Measurements from ENCODE around the gene NGB.

Gene NGB

DNA sequence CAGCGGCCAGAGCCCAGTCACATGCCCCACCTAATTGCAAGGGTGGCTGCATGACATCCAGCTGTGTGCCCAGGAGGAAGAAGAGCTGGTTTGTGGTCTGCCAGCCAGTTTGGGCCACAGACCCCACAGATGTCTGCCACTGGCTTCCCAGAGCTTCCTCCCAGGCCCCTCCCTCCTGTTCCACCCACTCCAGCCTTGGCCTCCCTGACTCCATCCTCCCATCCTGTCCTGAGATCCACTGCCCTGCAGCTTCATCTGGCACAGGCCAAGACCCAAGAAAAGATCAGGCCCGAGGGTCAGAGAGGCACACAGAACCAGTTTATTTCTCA, 5.9 kb downstream of the NGB start:
- no peak overlapping the region for H2AFZ ChIP-seq (ENCODE audit: low read length)
- no peak overlapping the region for H3K9ac ChIP-seq (ENCODE audit: low read length)
- H3F3A ChIP-seq (ENCODE audit: insufficient read depth, low read length): no peaks in the 10 kb centered on the region
- no peak overlapping the region for H3K4me3 ChIP-seq (ENCODE audit: low read depth, low read length, poor library complexity, severe bottlenecking)
- H3K9me3 ChIP-seq (ENCODE audit: low read length): no peaks in the 10 kb centered on the region
- peaks cover 6% of the 10 kb centered on the region for H3K27me3 ChIP-seq (ENCODE audit: insufficient read depth, low read length)
- H3K36me3 ChIP-seq (ENCODE audit: insufficient read depth, low read length): no peaks in the 10 kb centered on the region; the same call in 1 of the 2 replicates
- TF ChIP-seq, protein P1, sequence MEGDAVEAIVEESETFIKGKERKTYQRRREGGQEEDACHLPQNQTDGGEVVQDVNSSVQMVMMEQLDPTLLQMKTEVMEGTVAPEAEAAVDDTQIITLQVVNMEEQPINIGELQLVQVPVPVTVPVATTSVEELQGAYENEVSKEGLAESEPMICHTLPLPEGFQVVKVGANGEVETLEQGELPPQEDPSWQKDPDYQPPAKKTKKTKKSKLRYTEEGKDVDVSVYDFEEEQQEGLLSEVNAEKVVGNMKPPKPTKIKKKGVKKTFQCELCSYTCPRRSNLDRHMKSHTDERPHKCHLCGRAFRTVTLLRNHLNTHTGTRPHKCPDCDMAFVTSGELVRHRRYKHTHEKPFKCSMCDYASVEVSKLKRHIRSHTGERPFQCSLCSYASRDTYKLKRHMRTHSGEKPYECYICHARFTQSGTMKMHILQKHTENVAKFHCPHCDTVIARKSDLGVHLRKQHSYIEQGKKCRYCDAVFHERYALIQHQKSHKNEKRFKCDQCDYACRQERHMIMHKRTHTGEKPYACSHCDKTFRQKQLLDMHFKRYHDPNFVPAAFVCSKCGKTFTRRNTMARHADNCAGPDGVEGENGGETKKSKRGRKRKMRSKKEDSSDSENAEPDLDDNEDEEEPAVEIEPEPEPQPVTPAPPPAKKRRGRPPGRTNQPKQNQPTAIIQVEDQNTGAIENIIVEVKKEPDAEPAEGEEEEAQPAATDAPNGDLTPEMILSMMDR (IDR thresholded peaks at IDR 0.05; ENCODE audit: low read length): no peak
- no peak for TF ChIP-seq EZH2 (IDR thresholded peaks at IDR 0.05; ENCODE audit: borderline replicate concordance, low read length)
- H4K20me1 ChIP-seq (ENCODE audit: insufficient read depth, low read length): no peaks in the 10 kb centered on the region
- no peaks in the 10 kb centered on the region for H3K4me1 ChIP-seq (ENCODE audit: insufficient read depth, low read length, severe bottlenecking)
- no peak overlapping the region for H3K27ac ChIP-seq (ENCODE audit: low read depth, low read length, poor library complexity, severe bottlenecking)
- no peaks in the 10 kb centered on the region for H3K9me2 ChIP-seq (ENCODE audit: low read depth, low read length)
- no peak overlapping the region for H3K4me2 ChIP-seq (ENCODE audit: low read length)
- no peaks in the 10 kb centered on the region for H3K79me2 ChIP-seq (ENCODE audit: insufficient read depth, low read length)

DNA sequence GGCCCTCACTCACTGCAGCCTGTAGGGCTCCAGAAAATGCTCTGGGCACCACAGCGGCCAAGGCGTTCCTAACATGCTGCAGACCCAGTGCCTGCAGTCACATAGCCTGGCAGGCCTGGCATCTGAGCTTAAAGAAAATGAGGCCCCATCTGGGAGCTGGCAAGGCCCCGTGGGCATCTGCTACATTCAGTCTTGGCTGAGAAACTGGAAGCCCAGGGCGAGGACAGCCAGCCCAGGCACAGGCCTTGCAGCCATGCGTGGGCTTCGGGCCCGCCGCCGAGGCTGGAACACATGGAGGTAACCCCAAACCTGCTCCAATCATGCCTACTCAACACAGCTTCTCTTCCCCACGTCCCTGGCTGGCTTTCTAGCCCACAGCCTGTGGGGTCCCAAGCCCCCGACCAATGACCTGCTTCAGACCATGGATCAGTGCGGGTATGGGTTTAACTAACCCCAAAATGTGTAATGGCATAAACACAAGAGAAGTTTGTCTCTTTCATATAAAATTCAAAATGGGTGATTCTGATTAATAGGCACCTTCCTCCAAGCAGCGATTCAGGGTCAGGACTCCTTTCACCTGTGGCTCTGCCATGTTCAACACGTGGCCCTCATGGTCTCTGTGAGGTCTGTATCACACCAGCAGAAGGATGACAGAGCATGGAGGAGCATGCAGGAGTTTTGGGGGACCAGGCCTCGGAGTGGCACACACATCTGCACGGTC, 6.4 kb downstream of the NGB start:
- Histone ChIP-seq H3K36me3 (ENCODE audit: insufficient read depth, low read length) (no peaks in the 10 kb centered on the region; the same call in 1 of the 2 replicates), H3K9me2 (ENCODE audit: low read depth, low read length) (no peaks in the 10 kb centered on the region), H4K20me1 (ENCODE audit: insufficient read depth, low read length) (no peaks in the 10 kb centered on the region), H3K9me3 (ENCODE audit: low read length) (no peaks in the 10 kb centered on the region), H3K4me3 (ENCODE audit: low read depth, low read length, poor library complexity, severe bottlenecking) (no peak overlapping the region), H3K4me2 (ENCODE audit: low read length) (no peak overlapping the region), H3K27ac (ENCODE audit: low read depth, low read length, poor library complexity, severe bottlenecking) (no peak overlapping the region), H3K9ac (ENCODE audit: low read length) (no peak overlapping the region), H2AFZ (ENCODE audit: low read length) (no peak overlapping the region), H3F3A (ENCODE audit: insufficient read depth, low read length) (no peaks in the 10 kb centered on the region), H3K4me1 (ENCODE audit: insufficient read depth, low read length, severe bottlenecking) (no peaks in the 10 kb centered on the region), H3K79me2 (ENCODE audit: insufficient read depth, low read length) (no peaks in the 10 kb centered on the region), H3K27me3 (ENCODE audit: insufficient read depth, low read length) (peaks cover 8% of the 10 kb centered on the region)
- no peak for TF ChIP-seq EZH2 (IDR thresholded peaks at IDR 0.05; ENCODE audit: borderline replicate concordance, low read length)
- TF ChIP-seq, protein P1 (IDR thresholded peaks at IDR 0.05; ENCODE audit: low read length): no peak

DNA sequence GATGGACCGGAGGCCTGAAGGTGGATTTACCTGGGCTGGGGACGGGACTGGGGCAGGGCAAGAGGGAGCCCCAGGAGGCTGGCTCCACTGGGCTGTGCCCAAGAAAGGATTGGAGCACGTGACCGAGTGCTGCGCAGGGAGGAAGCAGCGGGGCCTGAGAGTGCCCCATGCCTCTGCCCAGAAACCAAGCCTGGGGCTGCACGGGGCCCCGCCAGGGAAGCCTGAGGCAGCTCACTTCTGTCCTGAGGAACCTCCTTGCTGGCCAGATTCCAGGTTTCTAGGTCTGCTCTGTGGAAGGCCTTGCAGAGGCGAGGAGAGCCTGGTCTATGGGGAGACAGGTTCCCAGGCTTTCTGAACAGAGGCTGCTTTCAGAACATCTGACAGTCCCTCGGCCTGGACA, 10.4 kb downstream of the NGB start:
- Histone ChIP-seq H3K36me3 (ENCODE audit: insufficient read depth, low read length) (no peaks in the 10 kb centered on the region), H3K9me2 (ENCODE audit: low read depth, low read length) (no peaks in the 10 kb centered on the region), H3K4me2 (ENCODE audit: low read length) (no peak overlapping the region), H3K27ac (ENCODE audit: low read depth, low read length, poor library complexity, severe bottlenecking) (no peak overlapping the region), H3K9ac (ENCODE audit: low read length) (no peak overlapping the region), H3K4me3 (ENCODE audit: low read depth, low read length, poor library complexity, severe bottlenecking) (no peak overlapping the region), H4K20me1 (ENCODE audit: insufficient read depth, low read length) (no peaks in the 10 kb centered on the region), H3K4me1 (ENCODE audit: insufficient read depth, low read length, severe bottlenecking) (no peaks in the 10 kb centered on the region), H3F3A (ENCODE audit: insufficient read depth, low read length) (no peaks in the 10 kb centered on the region), H2AFZ (ENCODE audit: low read length) (no peak overlapping the region), H3K9me3 (ENCODE audit: low read length) (no peaks in the 10 kb centered on the region), H3K79me2 (ENCODE audit: insufficient read depth, low read length) (no peaks in the 10 kb centered on the region), H3K27me3 (ENCODE audit: insufficient read depth, low read length) (peaks cover 8% of the 10 kb centered on the region)
- TF ChIP-seq EZH2 (IDR thresholded peaks at IDR 0.05; ENCODE audit: borderline replicate concordance, low read length): no peak
- TF ChIP-seq, protein P1 (IDR thresholded peaks at IDR 0.05; ENCODE audit: low read length): no peak
